Adrenal gland (tissue), 12 donors: Measurements from ENCODE around the gene LRIG1. TPM values are rescaled to one million over a fixed set of nuclear protein-coding genes. Genes with fewer than 3 reads are reported as not detected.

ENCODE experiments used
- DNase-seq, 7 donors: peaks; one replicate each; pipeline ENCODE4 v3.0.0-alpha.2; 2019 to 2020
- H3K27ac ChIP-seq, 5 donors: fragments of 200-600 bp; sonication (generic) in 4 of 5; 1 replicate in 3 of 5; 2 replicates in 2 of 5; pipeline versions ENCODE4 v1.5.1 to v1.8.0; 2016 to 2020; ENCODE audit warnings: mild to moderate bottlenecking in 1 of 5
- H3K27me3 ChIP-seq: fragments of 200-600 bp; 2 replicates; pipeline ENCODE4 v1.8.0; 2021
- H3K36me3 ChIP-seq, 2 donors: fragments of 200-600 bp; replicated peaks in 1 of 2; 1 replicate in 1 of 2; 2 replicates in 1 of 2; pipeline versions ENCODE4 v1.5.1 to v1.8.0; 2018 to 2022
- H3K4me1 ChIP-seq, 2 donors: fragments of 200-600 bp; replicated peaks in 1 of 2; 1 replicate in 1 of 2; 2 replicates in 1 of 2; pipeline versions ENCODE4 v1.5.1 to v1.8.0; 2018 to 2021
- H3K4me3 ChIP-seq, 4 donors: fragments of 200-600 bp; sonication (generic) in 3 of 4; one replicate each; pipeline ENCODE4 v1.5.1; 2016 to 2018
- H3K9me3 ChIP-seq, 3 donors: fragments of 200-600 bp; sonication (generic) in 1 of 3; replicated peaks in 1 of 3; 1 replicate in 2 of 3; 2 replicates in 1 of 3; pipeline versions ENCODE4 v1.5.1 to v1.8.0; 2016 to 2021
- POLR2A ChIP-seq, 2 donors: fragments of 450-650 bp; IDR thresholded peaks; one replicate each; pipeline ENCODE4 v1.6.1; 2017; ENCODE audit warnings: antibody characterized with exemption in 2 of 2, mild to moderate bottlenecking in 2 of 2, moderate library complexity in 1 of 2
- WGBS, 4 donors: extraction: QIAGEN DNeasy Blood & Tissue Kit in 2 of 4; methylation state at CpG; one replicate each; pipeline versions ENCODE4 v1.1.5 to v1.1.7; 2013 to 2017; 5-methylcytosine and 5-hydroxymethylcytosine counted together
- intact Hi-C, 2 donors: fragments of 100-400 bp; cut with DNase I; formaldehyde crosslinking; loops; one replicate each; pipeline versions ENCODE4 v1.14.1 to v1.15.0; 2022 to 2023
- polyA plus RNA-seq, 3 donors: library from polyadenylated mRNA; stranded (reverse); fragments of 200-250 nt in 2 of 3; fragments of 350-450 nt in 1 of 3; fragmentation: Illumina TruSeq in 1 of 3; extraction: RNeasy Lipid Tissue Mini Kit (QIAGEN cat#74804) in 1 of 3; gene quantifications; one replicate each; pipeline ENCODE4 v1.2.3, GENCODE V29; 2013 to 2014
- total RNA-seq, 9 donors: library from RNA; depleted of rRNA in 4 of 9; stranded (reverse); fragments of >200 nt in 4 of 9; fragments of 120-200 nt in 1 of 9; fragmentation: NEBNext Ultra II Directional in 1 of 9; extraction: Animal tissue kit (Norgen Biotek cat#: 25700) in 1 of 9; gene quantifications; one replicate each; pipeline versions ENCODE4 v1.1.0 to v1.2.4, GENCODE V29; 2013 to 2023
- TF ChIP-seq, protein P1 (sequence below), 6 experiments: fragments of 450-650 bp in 4 of 6; fragments of 200-600 bp in 2 of 6; sonication (generic) in 1 of 6; IDR thresholded peaks; 1 replicate in 5 of 6; 2 replicates in 1 of 6; pipeline versions ENCODE4 v1.5.1 to v1.8.0; 2016 to 2021; ENCODE audit warnings: antibody characterized with exemption in 6 of 6, mild to moderate bottlenecking in 2 of 6, moderate library complexity in 1 of 6
- donor health status: healthy with polysubstance abuse.
- donor health status: Bipolar disorder and iron deficiency.
- donor health status: DM: yes; HTN: yes; CAD: no.
- donor health status: DM: no; HTN: no; CAD: no.
- donor health status: DM: no; HTN: no; CAD: no.
- donor health status: DM: yes; HTN: yes; CAD: no.

LRIG1 gene
- total and polyA plus RNA-seq, 12 donors, result 1.5 to 13.3 (median 4.7) TPM

DNA sequence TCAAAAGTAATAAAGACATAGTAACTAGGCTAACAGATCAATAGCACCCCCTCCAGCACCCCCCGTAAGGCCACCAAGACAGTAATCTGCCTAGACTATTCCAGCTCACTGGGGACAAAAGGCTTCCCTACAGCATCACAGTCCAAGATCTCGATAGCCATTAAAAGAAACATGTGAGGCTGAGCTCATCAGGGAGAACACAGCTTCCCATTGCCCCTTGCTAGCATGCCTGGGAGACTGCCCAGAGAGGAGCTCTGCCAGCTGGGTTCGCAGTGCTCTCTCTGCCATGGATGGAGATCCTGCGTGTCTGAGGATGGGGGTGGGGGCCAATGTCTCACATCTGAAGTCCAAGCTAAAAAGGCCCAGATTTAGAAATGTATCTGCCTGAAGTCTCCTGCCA is 17.8 kb downstream of the LRIG1 start:
- DNase-seq, result peak in 2 of 7 donors; percentile 29 to 62
- intact Hi-C loops, result no loop called here
- Histone ChIP-seq H3K4me1 (peaks cover 0 to 8% of the 10 kb centered on the region in 2 donors), H3K9me3 (no peaks in the 10 kb centered on the region), H3K4me3 (no peak overlapping the region), H3K27me3 (no peaks in the 10 kb centered on the region), H3K27ac (peak overlapping the region in 1 of 5 donors; percentile 18), H3K36me3 (no peaks in the 10 kb centered on the region)
- TF ChIP-seq POLR2A (IDR thresholded peaks at IDR 0.05), result no peak
- TF ChIP-seq, protein P1, sequence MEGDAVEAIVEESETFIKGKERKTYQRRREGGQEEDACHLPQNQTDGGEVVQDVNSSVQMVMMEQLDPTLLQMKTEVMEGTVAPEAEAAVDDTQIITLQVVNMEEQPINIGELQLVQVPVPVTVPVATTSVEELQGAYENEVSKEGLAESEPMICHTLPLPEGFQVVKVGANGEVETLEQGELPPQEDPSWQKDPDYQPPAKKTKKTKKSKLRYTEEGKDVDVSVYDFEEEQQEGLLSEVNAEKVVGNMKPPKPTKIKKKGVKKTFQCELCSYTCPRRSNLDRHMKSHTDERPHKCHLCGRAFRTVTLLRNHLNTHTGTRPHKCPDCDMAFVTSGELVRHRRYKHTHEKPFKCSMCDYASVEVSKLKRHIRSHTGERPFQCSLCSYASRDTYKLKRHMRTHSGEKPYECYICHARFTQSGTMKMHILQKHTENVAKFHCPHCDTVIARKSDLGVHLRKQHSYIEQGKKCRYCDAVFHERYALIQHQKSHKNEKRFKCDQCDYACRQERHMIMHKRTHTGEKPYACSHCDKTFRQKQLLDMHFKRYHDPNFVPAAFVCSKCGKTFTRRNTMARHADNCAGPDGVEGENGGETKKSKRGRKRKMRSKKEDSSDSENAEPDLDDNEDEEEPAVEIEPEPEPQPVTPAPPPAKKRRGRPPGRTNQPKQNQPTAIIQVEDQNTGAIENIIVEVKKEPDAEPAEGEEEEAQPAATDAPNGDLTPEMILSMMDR (IDR thresholded peaks at IDR 0.05), result no peak
- 58 to 76% (median 65%) methylated on average over 4 of the region's 4 CpGs for WGBS, 4 donors

DNA sequence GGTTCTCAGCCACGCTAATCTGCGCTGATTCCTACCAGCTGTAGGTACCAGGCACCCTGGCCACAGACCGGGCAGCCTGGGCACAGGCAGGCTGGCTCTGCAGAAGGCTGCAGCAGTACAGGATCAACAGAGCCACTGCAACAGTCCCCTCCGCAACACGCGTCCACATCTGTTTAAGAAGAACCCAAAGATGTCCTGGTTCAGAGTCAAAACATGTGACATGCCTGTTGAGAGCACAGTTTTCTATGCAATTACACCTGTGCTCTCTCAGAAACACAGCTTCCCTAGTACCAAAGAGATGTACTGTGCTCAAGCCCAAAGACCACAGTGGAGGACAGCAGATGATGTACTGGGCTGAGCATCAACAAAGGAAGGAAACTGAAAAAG is 18.8 kb downstream of the LRIG1 start:
- Histone ChIP-seq H3K27ac (no peak overlapping the region), H3K36me3 (no peaks in the 10 kb centered on the region), H3K27me3 (no peaks in the 10 kb centered on the region), H3K4me3 (no peak overlapping the region), H3K9me3 (no peaks in the 10 kb centered on the region), H3K4me1 (peaks cover 0 to 8% of the 10 kb centered on the region in 2 donors)
- no peak for DNase-seq
- TF ChIP-seq, protein P1 (IDR thresholded peaks at IDR 0.05), result no peak
- TF ChIP-seq POLR2A (IDR thresholded peaks at IDR 0.05), result no peak
- intact Hi-C loops, result no loop called here
- 83 to 94% (median 88%) methylated on average over 6 of the region's 6 CpGs for WGBS, 4 donors

DNA sequence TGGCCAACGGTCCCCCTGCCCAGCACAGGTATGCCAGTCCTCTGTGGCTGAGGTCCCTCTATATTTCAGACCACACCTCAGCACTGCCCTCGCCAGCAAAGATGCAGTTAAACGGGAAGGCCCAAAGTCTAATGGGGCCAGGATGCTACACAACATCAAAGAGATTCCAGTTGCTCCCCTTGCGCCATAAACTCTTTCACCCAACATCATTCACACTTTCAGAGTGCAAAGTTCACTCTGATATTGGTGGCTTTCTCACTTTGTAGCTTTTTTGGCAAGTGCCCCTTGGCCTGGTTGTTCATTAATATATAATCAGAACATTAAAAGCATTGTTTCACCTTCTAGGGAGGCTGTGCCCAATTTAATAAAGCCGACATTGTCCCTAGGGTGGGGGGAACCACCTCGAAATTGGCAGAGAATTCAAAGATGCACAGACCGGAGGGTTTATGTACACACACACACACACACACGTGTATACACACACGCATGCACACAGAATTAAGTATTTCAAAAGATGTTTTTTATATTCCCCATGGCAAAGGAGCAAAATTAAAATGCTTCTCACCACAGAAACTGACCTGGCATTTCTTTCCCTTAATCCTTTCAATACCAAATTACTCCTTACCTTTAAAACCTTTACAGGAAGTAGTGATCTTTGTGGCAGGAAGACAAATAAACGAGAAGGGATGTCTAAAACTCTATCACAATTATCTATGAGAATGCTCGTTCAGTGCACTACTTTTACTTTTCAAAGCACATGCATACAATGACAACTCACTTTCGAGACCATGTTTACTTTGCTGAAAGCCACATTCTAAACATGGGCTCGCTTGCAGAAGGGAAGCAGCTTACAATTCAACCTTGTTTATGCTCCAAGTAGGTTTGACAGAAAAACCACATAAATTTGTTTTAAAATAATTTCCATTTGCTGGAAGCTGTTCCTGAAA is 19.5 kb downstream of the LRIG1 start:
- no peak for TF ChIP-seq POLR2A (IDR thresholded peaks at IDR 0.05)
- TF ChIP-seq, protein P1 (IDR thresholded peaks at IDR 0.05), result no peak

DNA sequence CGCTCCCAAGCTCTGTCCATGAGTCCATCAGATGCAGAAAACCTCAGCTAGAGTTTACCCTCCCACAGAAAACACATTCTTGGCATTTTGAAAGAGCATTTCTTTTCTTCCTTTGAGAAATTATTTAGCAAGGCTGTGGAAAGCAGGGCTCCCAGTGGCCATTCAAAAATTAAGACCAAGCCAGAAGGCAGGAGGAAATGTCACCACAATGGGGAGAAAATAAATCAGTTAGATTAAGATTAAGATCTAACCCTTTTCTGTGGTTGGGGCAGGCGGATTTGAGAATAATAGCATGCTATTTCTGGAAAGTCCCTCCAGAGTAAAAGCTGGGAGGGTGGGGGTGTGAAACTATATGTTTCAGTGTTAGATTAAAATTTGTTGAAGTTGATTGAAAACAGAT is 20.2 kb downstream of the LRIG1 start:
- H3K36me3 ChIP-seq, result no peaks in the 10 kb centered on the region
- no peak for DNase-seq
- intact Hi-C loops, result no loop called here
- H3K4me3 ChIP-seq, result no peak overlapping the region
- no peak overlapping the region for H3K27ac ChIP-seq
- H3K9me3 ChIP-seq, result no peaks in the 10 kb centered on the region
- 52 to 63% (median 59%) methylated on average over 2 of the region's 2 CpGs for WGBS, 4 donors
- H3K4me1 ChIP-seq, result peaks cover 0 to 8% of the 10 kb centered on the region in 2 donors
- TF ChIP-seq, protein P1 (IDR thresholded peaks at IDR 0.05), result no peak
- TF ChIP-seq POLR2A (IDR thresholded peaks at IDR 0.05), result no peak
- H3K27me3 ChIP-seq, result no peaks in the 10 kb centered on the region

More for the DNA sequence above, 19.5 kb downstream of the LRIG1 start:
- WGBS, 4 donors, result 59 to 65% (median 61%) methylated on average over 13 of the region's 13 CpGs
- no peak for DNase-seq
- Histone ChIP-seq H3K27ac (no peak overlapping the region), H3K27me3 (no peaks in the 10 kb centered on the region), H3K9me3 (no peaks in the 10 kb centered on the region), H3K4me1 (peaks cover 0 to 8% of the 10 kb centered on the region in 2 donors), H3K36me3 (no peaks in the 10 kb centered on the region), H3K4me3 (no peak overlapping the region)
- intact Hi-C loops, result no loop called here
